ENCODE measurements around the gene ARHGEF17.

DNA sequence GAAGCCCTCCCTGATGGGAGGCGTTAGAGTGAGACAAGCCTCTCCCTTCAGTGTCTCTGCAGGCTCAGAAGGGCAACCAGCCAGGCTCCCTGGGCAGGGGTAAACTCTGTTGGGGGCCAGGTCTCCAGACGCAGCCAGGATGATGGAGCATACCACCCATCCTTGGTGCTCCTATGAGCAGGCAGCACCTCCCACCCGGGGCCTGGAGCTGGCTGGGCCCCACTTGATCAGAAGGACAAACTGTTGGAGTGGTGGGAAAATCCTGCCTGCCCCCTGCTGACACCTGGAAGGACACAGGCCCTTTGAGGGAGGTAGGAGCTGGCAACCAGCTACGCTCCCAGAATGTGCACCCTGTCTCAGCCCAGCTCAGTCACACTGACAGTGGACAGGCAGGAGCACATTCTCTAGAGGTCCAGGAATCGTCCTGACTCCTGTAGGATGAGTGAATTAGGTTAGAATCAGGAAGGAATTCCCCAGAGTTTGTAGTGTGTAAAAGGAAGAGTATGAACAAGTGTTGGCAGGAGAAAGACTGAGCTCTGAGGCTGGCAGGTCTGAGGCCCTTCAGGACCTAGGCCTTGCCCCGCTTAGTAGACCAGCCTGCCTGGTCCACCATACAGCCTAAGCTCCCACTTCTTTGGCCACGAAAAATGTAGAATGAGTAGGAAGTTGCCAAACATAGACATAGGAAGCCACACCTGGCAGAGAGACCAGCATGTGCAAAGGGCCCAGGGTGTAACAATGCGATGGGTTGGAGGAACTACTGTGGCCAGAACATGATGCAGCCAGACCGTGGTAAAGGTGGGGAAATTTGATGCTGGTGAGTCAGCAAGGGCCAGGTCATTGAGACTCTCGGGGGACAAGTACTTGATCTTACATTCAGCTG is 19.1 kb downstream of the ARHGEF17 start:
- TF ChIP-seq EZH2 (optimal IDR thresholded peaks at IDR 0.05; ENCODE audit: low read depth, low read length) (no peak), EZH2phosphoT487 (IDR thresholded peaks at IDR 0.05; ENCODE audit: low read length) (no peak)
- TF ChIP-seq, protein P1, sequence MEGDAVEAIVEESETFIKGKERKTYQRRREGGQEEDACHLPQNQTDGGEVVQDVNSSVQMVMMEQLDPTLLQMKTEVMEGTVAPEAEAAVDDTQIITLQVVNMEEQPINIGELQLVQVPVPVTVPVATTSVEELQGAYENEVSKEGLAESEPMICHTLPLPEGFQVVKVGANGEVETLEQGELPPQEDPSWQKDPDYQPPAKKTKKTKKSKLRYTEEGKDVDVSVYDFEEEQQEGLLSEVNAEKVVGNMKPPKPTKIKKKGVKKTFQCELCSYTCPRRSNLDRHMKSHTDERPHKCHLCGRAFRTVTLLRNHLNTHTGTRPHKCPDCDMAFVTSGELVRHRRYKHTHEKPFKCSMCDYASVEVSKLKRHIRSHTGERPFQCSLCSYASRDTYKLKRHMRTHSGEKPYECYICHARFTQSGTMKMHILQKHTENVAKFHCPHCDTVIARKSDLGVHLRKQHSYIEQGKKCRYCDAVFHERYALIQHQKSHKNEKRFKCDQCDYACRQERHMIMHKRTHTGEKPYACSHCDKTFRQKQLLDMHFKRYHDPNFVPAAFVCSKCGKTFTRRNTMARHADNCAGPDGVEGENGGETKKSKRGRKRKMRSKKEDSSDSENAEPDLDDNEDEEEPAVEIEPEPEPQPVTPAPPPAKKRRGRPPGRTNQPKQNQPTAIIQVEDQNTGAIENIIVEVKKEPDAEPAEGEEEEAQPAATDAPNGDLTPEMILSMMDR (IDR thresholded peaks at IDR 0.05; ENCODE audit: low read length): no peak

All from MM.1S (cell line).